GM19467 (cell line): ENCODE data around the gene KHDC1L.
"Not testable (repeated sequence)": the region's sequence is repeated elsewhere in the genome, so short reads cannot be mapped to it uniquely, and the experiment has no call there.

ENCODE experiments used
- ATAC-seq: cut with Tn5 transposase; IDR thresholded peaks from one replicate; pipeline ENCODE4 v1.9.1; 2021; ENCODE audit warnings: mild to moderate bottlenecking, moderate library complexity; ENCODE audit not compliant: unreplicated experiment

The KHDC1L gene

DNA sequence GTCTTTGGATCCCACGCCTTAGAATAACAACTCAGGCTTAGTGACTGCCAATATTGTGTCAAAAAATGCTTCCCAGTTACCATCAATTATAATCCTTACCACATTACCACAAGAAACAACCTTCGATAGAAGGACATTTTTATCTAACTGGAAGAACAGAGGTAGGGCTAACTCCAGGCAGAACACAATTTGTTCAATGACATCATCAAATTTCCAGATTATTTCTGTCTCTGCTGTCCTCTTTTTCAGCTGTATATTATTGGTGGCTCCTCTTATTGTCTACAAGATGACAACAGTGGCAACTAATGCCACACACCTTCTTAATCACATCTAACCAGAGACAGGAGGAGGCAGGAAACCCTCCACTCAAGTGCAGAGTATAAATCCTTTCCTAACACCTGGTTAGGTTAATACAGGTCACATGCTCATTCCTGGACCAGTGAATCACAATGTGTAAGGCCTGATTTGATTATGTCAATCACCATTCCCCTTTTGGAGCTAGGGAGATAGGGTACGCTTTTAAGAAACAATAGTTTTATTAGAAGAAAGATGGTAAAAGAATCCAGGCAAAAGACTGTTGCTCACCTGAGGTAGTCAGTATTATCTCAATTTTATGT, 18.0 kb downstream of the KHDC1L start:
- ATAC-seq, result no peak

DNA sequence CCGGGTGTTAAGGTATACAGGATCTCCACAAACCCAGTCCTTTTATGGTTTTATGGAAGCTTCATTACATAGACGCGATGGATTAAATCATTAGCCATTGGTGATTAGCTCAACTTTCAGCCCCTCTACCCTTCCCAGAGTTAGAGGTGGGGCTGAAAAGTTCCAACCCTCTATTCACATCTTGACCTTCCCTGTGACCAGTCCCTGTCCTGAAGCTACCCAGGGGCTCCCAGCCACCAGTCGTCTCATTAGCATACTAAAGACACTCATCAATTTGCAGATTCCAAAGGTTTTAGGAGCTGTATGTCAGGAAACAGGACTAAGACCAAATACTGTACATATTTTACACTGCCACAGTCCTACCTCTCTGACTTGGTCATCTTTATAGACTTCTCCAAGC, 21.0 kb downstream of the KHDC1L start:
- no peak for ATAC-seq

DNA sequence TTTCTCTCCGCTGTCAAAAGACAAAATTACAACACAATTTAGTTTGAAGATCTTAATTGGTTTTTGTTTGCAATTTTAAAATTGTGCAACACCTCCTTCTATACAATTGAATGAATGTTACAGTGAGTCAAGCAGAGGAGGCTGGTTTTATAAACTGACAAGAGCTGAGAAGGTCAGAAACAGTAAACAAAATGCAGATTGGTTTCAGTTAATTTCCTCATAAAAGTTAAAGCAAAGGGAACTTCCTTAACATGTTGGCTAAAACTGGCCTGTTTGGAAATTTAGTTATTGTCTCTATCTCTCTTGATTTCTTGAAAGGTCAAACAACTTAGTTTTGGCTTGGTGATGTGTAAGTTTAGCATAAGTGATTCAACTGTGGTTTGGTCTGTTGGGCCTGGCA, 22.2 kb downstream of the KHDC1L start:
- ATAC-seq, result no peak

DNA sequence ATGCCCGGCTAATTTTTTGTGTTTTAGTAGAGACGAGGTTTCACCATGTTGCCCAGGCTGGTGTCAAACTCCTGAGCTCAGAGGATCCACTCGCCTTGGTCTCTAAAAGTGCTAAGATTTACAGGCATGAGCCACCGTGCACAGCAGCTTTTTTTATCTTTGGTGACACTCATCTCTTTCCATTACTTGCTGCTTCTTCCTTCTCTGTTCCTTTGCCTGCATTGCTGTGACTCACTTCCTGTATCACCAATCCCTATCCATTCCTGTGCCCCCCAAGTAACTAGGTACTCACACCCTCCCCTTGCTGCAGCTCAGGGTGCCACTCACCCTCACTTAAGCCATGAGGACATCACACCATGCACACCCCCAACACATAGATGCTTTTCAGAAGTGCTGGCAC, 24.6 kb downstream of the KHDC1L start:
- ATAC-seq, result no peak

DNA sequence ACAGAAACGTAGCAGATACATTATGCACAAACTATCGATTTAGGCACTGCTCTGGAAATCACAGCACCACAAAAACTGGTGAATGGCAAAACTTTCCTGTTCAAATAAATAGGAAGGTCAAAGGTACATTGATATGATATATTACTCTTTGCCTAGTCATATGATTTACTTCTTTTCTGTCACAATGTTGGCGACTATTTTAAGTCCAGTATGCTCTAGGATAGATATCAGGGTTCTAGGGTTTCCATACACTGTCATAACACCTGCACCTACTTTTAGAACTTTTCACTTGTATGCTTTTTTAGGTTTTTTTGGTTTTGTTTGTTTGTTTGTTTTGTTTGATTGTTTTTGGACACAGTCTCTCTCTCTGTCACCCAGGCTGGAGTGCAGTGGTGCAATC, 25.0 kb downstream of the KHDC1L start:
- ATAC-seq, result no peak

DNA sequence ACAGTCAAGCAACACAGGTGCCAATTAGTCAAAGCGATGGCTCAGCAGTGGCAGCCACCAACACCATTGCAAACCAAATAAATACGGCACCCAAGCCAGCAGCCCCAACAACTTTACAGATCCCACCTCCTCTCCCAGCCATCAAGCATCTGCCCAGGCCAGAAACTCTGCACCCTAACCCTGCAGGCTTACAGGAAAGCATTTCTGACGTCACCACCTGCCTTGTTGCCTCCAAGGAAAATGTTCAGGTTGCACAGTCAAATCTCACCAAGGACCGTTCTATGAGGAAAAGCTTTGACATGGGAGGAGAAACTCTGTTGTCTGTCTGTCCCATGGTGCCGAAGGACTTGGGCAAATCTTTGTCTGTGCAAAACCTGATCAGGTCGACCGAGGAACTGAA, 30.6 kb downstream of the KHDC1L start:
- ATAC-seq, result no peak

DNA sequence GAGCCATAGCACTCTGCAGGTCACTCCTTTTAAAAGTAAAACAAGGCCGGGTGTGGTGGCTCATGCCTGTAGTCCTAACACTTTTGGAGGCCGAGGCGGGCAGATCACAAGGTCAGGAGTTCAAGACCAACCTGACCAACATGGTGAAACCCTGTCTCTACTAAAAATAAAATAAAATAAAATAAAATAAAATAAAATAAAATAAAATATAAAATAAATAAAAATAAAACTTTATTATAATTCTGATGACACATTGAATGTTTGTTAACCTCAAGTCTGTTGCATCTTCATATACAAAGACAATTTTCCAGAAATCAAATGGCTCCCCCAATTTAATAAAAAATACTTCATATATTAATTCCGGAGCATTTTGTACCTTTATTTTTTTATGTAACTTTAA, 32.0 kb downstream of the KHDC1L start:
- not testable (repeated sequence) for ATAC-seq

DNA sequence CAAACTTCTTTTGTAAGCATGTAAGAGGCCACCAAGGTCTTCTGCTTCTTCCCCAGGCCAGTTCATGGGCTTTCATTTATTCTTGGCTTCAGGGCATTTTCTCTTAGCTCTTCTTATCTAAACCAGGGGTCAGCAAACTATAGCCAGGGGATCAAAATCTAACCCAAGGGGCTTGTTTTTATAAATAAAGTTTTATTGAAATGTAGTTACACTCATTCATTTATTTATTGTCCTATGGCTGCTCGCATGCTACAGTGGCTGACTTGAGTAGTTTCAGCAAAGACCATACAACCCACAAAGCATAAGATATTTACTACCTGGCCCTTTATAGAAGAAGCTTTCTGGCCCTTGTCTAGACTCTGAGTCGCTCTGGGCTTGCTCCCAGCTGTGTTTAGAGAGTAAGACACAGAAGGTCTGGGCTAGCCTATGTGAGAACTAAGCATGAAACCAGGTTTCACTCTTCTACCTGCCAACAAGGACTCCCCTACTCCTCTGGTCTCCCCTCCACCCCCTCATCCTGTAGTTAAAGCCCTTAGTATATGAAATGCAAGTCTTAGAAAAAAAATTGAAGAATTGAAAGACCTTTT, 43.2 kb downstream of the KHDC1L start:
- peak; percentile 36 for ATAC-seq

DNA sequence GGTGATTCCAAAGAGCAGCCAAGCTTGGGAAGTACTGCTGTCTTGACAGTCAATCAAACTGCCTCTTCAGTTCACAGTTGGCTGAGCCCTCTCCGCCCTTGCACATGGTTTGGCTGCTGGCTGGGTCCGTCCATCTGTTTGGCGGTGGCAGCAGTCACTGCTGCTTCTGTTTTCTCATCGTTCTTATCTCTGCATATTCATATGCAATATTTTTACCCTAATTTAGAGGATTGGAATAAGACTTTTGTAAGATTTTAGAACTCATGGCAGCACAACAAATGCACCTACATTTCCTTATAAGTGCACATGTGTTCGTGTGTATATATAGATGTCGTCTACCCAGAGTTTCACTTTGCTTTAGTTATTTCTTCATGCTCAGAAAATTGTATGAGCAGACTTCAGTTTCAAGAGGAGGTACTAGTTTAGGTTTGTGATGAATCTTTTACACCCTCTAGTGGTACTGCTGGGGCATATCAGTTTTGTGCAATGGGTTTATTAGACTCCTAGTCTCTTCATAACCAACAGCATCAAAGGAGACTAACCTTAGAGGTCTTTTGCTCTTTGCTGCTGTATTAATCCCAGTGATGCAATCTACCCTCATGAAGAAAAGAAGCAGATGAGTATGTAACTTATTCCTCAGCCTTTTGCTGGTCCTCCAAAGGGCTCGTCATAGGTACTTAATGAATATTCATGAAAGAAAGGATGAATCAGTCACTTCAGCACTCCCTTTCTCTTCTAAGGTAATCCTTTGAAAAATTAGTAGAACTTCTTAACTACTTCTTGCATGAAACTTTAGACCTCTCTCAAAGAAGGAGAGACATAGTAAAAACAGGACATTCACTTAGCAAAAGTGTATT, 44.3 kb downstream of the KHDC1L start:
- peak; percentile 70 for ATAC-seq

DNA sequence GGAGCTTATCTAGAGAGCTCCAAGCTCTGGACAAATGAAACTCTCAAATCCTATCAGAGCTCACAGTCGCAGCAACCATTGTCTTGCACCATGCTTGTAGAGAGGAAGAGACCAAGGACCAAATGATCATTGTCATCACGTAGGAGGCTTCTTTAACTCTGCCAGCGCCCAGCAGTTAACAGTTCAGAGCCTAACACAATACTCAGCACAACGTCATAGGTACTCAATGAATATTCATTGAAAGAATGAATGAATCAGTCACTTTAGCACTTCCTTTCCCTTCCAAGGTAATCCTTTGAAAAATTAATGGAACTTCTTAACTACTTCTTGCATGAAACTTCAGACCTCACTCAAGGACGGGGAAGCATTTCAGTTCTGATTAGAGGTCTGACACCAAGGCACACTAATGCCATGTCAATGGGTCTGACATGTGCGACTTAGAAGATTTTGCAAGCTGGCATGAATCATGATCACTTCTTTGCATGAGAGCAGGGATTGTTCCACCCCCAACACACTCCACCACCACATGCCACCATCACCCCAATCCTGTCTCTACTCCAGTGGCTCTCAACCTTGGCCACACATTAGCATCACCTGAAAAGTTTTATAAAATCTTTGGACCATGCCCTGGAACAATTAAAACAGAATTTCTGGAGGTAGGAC, 45.1 kb downstream of the KHDC1L start:
- no peak for ATAC-seq

DNA sequence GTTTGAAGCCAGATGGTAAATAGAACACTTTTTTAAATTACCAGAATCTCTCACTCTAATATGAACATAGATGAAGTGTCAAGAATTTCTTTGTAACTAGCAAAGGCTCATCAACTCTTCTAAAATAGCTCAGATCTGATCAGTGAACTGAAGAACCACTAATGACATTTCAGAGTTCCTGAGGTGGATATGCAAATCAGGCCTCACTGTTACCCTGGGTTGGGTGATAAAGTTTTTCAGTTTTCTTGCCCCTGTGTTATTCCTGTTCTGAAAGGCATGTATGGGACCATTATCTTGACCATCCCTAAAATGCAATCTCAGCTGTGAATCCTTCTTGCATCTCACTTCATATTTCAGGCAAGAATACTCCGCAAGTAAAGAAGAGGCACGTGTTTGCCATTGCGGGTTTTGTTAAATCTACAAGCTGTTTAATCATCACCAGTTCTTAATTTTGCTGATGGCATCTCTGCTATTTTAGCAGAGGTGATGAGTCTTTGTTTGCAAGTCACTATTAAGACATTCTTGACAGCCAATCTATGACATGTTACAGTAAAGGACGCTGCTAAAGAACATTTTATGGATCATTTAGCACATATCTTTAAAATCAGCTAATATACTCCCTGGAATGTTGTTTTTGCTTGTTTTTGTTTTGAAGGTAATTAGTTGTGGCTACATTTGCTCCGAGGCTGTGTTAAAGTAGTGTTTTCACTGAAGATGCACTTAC, 47.9 kb downstream of the KHDC1L start:
- peak; percentile 59 for ATAC-seq

DNA sequence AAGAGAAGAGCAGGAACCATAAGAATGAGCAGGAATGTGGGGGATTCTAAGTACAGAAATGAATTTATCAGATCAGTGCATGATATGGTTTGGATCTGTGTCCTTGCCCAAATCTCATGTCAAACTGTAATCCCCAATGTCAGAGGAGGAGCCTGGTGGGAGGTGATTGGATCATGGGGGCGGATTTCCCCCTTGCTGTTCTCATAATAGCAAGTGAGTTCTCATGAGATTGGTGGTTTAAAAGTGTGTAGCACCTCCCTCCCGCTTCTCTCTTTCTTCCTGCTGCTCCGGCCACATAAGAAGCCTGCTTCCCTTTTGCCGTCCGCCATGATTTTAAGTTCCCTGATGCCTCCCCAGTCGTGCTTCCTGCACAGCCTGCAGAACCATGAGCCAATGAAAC, 49.2 kb downstream of the KHDC1L start:
- no peak for ATAC-seq

DNA sequence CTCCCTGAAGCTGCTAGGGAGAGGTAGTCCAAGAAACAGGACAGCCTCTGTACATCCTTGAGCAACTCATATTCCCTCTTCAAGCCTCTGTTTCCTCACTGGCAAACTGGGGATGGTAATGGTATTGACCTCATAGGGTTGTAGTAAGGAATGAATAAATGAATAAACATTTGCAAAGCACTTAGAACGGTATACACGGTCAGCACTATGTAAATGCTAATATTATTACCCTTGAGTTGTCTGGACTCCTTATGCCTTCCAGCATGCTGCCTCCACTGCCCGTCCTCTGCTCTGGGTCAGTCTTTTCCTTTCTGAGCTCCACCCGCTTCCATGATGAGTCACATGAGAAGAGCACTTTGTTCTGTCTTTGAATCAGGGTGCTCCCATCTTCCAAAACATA, 50.6 kb downstream of the KHDC1L start:
- ATAC-seq, result no peak
